ENCODE measurements around the gene RAB39A. TPM values are rescaled to one million over a fixed set of nuclear protein-coding genes. Genes with fewer than 3 reads are reported as not detected.
"Not testable (repeated sequence)": the region's sequence is repeated elsewhere in the genome, so short reads cannot be mapped to it uniquely, and the experiment has no call there.

The RAB39A gene
- total RNA-seq, 1 donor from 2014 or later = not detected

GRCh38 chr11:107928767-107929507, 689 bp downstream of the RAB39A start:
- no peak for TF ChIP-seq CTCF (IDR thresholded peaks at IDR 0.05)
- no peak overlapping the region for H3K27ac ChIP-seq
- DNase-seq (ENCODE audit: low spot score in 2 of 2) = no peak
- H3K4me1 ChIP-seq = no peaks in the 10 kb centered on the region
- intact Hi-C loops (cut with DNase I) = no loop called here
- H3K4me3 ChIP-seq = peak overlapping the region; percentile 38 to 60
- H3K36me3 ChIP-seq = no peaks in the 10 kb centered on the region
- H3K9me3 ChIP-seq = no peaks in the 10 kb centered on the region
- H3K27me3 ChIP-seq = peaks cover 7% of the 10 kb centered on the region

GRCh38 chr11:107929611-107930200, 1.5 kb downstream of the RAB39A start:
- Histone ChIP-seq H3K27ac (no peak overlapping the region), H3K4me3 (peak overlapping the region; percentile 38 to 60), H3K4me1 (no peaks in the 10 kb centered on the region), H3K27me3 (peaks cover 7% of the 10 kb centered on the region), H3K9me3 (no peaks in the 10 kb centered on the region), H3K36me3 (no peaks in the 10 kb centered on the region)
- no peak for TF ChIP-seq CTCF (IDR thresholded peaks at IDR 0.05)
- intact Hi-C loops (cut with DNase I) = no loop called here
- no peak for DNase-seq (ENCODE audit: low spot score in 2 of 2)

GRCh38 chr11:107931206-107931605, 3.0 kb downstream of the RAB39A start:
- peaks cover 7% of the 10 kb centered on the region for H3K27me3 ChIP-seq
- intact Hi-C loops (cut with DNase I) = no loop called here
- no peaks in the 10 kb centered on the region for H3K4me1 ChIP-seq

DNA sequence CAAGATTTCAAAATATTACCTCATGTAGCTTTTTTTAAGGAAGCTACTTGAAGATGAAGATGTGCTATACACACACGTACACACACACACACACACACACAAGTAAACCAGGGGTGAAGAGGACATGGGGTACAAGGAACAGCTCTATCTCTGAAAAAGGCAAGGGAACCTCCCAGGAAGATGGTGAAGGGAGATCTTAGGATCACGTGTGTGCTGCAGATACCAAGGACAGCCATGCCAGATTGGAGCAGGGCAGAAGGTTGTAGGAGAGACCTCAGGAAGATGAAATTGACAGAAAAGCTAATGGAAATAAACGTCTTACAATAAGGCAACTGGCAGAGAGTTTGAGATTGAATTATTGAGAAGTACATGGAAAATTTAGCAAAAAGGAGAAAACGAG, 19.7 kb downstream of the RAB39A start:
- no peak overlapping the region for H3K4me3 ChIP-seq
- DNase-seq (ENCODE audit: low spot score in 2 of 2) = no peak
- intact Hi-C loops (cut with DNase I) = no loop called here
- no peaks in the 10 kb centered on the region for H3K4me1 ChIP-seq
- no peaks in the 10 kb centered on the region for H3K36me3 ChIP-seq
- TF ChIP-seq CTCF (IDR thresholded peaks at IDR 0.05) = no peak
- no peaks in the 10 kb centered on the region for H3K27me3 ChIP-seq
- H3K9me3 ChIP-seq = no peaks in the 10 kb centered on the region
- H3K27ac ChIP-seq = no peak overlapping the region

More at GRCh38 chr11:107931206-107931605, 3.0 kb downstream of the RAB39A start:
- Histone ChIP-seq H3K27ac (no peak overlapping the region), H3K36me3 (no peaks in the 10 kb centered on the region), H3K9me3 (no peaks in the 10 kb centered on the region), H3K4me3 (no peak overlapping the region)
- TF ChIP-seq CTCF (IDR thresholded peaks at IDR 0.05) = no peak
- DNase-seq (ENCODE audit: low spot score in 2 of 2) = no peak

DNA sequence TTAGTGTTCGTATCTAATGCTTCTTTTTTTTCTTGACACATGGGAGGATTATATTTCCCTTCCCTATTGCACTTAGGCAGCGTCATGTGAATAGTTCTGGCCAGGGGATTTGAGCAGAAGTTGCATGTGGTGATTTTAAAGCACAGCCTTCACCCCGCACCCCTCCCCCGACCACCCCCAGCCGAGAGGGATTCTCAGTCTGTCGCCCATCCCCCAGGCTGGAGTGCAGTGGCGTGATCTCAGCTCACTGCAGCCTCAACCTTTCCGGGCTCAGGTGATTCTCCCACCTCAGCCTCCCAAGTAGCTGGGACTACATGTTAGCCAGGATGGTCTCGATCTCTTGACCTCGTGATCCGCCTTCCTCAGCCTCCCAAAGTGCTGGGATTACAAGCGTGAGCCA, 20.1 kb downstream of the RAB39A start:
- H3K9me3 ChIP-seq; DNase-seq (ENCODE audit: low spot score in 2 of 2); H3K36me3 ChIP-seq; intact Hi-C loops (cut with DNase I); H3K27me3 ChIP-seq; H3K4me1 ChIP-seq; H3K27ac ChIP-seq; H3K4me3 ChIP-seq: not testable (repeated sequence)

- Histone ChIP-seq H3K4me3 (no peak overlapping the region), H3K36me3 (no peaks in the 10 kb centered on the region), H3K27ac (no peak overlapping the region), H3K9me3 (no peaks in the 10 kb centered on the region), H3K4me1 (no peaks in the 10 kb centered on the region), H3K27me3 (no peaks in the 10 kb centered on the region)
- intact Hi-C loops (cut with DNase I) = no loop called here
- TF ChIP-seq CTCF (IDR thresholded peaks at IDR 0.05) = no peak
- no peak for DNase-seq (ENCODE audit: low spot score in 2 of 2)
These were observed 22.9 kb downstream of the RAB39A start for GRCh38 chr11:107951155-107951554.
